ENCODE measurements around the gene NOS1. TPM values are rescaled to one million over a fixed set of nuclear protein-coding genes. Genes with fewer than 3 reads are reported as not detected.
A peak's percentile ranks its signal among the peaks of the same experiment; 100 is the strongest.
"Not testable (repeated sequence)": the region's sequence is repeated elsewhere in the genome, so short reads cannot be mapped to it uniquely, and the experiment has no call there.

The NOS1 gene
- total RNA-seq, 1 donor from 2014 or later: 17.6 TPM

DNA sequence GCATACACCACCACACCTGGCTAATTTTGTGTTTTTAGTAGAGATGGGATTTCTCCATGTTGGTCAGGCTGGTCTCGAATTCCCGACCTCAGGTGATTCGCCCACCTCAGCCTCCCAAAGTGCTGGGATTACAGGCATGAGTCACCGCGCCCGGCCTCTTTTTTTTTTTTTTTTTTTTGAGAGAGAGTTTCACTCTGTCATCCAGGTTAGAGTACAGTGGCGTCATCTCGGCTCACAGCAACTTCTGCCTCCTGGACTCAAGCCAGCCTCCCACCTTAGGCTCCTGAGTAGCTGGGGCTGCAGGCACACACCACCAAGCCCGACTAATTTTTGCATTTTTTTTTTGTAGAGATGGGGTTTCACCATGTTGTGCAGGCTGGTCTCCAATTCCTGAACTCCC is 166.4 kb downstream of the NOS1 start:
- DNase-seq (ENCODE audit: low spot score); ATAC-seq; intact Hi-C loops (cut with DNase I): not testable (repeated sequence)

DNA sequence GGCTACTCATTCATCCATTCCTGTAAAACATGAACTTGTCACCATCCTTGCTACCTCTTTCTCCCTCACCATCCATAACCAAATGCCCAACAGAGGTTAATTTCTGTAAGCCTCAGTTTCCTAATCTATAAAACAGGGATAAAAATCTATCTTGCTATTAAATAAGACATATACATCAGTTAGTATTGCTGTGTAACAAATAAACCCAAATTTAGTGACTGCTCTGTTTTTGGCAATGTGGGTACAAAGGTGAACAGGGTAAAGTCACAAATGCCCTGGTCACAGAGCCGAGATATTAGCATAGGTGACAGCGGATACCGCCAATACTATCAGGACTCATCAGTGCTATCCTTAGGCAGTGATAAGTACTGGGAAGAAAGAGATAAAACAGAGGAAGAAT is 167.5 kb downstream of the NOS1 start:
- intact Hi-C loops (cut with DNase I): no loop called here
- DNase-seq (ENCODE audit: low spot score) (no peak), ATAC-seq (no peak)

DNA sequence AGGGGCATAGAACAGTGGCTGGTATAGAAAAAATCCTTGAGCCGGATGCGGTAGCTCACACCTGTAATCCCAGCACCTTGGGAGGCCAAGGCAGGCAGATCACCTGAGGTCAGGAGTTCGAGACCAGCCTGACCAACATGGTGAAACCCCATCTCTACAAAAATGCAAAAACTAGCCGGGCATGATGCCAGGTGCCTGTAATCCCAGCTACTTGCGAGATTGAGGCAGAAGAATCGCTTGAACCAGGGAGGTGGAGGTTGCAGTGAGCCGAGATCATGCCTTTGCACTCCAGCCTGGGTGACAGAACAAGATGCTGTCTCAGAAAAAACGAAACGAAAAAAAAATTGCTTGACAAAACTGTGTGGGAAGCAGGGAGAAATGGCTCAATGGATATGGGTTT is 168.8 kb downstream of the NOS1 start:
- DNase-seq (ENCODE audit: low spot score); intact Hi-C loops (cut with DNase I); ATAC-seq: not testable (repeated sequence)

DNA sequence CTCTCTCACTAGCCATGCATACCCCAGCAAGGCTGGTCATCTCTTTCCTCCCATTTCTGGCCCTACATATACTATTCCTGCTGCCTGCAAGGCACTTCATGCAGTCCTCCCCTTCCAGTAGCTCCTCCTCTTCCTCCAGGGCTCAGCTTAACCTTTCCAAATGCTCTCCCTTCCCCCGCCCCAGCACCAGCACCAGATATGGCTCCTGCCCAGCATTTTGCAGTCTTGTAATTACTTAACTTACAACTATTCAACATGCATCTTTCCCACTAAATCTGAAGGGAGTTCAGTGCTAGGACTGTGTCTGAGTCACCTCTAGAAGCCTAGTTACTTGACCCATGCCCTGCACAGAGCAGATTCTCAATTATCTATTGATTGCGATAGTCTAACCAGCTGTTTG is 169.4 kb downstream of the NOS1 start:
- ATAC-seq: no peak
- intact Hi-C loops (cut with DNase I): no loop called here
- DNase-seq (ENCODE audit: low spot score): no peak

DNA sequence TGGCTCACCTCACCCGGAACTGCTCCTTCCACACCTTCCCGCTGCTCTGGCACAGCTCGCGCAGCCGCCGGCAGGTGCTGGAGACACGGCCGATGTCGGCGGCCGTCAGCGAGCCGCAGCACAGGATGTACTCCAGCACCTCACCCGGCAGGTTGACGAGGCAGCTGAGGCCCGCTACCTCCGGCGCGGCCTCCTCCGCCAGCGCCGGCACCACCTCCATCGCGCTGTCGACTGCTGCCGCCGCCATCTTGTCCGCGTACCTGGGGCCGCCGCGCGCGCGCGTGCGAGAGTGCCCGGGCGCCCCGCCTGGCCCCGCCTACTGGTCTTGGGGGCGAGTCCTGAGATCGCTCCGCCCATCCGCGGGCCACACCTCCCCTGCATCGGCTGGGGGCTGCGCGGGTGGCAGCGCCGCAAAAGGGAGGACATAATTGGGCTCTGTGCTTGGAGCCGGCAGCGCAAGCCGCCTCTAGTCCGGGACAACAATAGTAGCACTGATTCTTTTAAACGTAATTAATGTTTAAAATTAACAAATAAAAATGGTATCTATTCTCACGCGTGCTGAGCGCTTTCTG is 171.1 kb downstream of the NOS1 start, which contains the start of gene FBXO21:
Gene FBXO21 (minus strand): TSS at position 261 of the 572 bp plus-strand sequence. CDS start 14 bp downstream, at position 247.
- DNase-seq (ENCODE audit: low spot score) (peak; percentile 96), ATAC-seq (peak; percentile 99)
- intact Hi-C loops (cut with DNase I): no loop called here

DNA sequence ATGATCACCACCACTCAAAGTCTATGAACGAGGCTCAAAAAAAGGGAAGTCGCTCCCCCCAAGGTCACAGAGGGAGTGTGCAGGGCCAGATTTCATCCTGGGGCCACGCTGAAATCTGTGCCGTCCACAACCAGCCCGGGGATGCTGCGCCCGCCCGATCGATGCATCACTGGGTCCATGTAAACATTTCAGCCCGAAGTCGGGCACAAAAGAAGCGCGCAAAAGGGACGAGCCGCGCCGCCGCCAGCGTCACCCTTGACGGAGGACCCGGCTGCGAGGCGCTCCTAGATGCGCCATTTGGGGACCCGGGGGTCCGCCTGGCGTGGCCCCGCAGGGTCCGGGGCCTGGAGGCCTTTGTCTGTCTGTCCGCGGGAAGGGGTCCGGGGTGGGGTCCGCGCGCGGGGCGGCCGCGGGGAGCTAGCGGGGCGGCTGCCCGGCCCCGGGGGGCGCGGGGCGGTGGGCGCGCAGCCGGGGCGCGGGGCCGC is 171.7 kb downstream of the NOS1 start:
- DNase-seq (ENCODE audit: low spot score) (no peak), ATAC-seq (peak; percentile 29)
- intact Hi-C loops (cut with DNase I): no loop called here

DNA sequence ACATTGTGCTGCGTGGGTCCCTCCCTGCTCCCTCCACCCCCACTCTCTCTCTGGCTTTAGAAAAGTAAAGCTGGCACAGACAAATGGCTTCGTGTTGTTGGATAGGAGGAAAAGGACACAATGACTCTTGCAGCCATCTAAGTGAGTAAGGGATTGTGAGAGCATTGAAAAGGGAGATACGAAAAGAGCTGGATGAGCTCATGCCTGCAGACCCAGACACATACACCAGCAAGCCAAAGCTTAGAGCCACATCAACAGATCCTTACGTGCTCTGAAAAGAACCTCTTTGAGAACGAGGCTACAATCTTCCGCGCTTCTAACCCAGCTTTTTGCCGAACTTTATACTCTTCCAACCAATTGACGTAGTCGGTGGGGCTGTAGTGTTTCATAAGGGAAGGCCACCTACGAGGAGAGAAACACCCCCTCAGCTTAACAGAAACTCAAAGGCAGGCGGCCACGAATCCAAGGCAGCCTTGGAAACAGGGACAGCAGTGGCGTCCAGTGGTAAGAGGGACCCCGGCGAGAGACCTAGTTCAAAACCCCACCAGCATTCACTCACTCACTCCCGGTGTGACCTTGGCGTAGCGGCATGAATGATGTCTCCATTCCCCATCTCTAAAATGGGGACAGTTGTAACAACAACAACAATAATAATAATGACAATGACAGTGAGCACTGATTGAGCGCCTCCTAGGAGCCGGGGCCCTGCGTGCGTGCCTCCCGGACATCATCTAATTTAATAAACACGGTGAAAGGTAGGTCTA is 172.3 kb downstream of the NOS1 start:
- DNase-seq (ENCODE audit: low spot score) (no peak), ATAC-seq (peak; percentile 59)
- intact Hi-C loops (cut with DNase I): no loop called here

GRCh38 chr12:117188121-117188665 is 173.2 kb downstream of the NOS1 start:
- intact Hi-C loops (cut with DNase I): no loop called here
- DNase-seq (ENCODE audit: low spot score): no peak

GRCh38 chr12:117187421-117187820 is 174.0 kb downstream of the NOS1 start:
- DNase-seq (ENCODE audit: low spot score) (no peak), ATAC-seq (no peak)
- intact Hi-C loops (cut with DNase I): no loop called here

More at GRCh38 chr12:117188121-117188665, 173.2 kb downstream of the NOS1 start:
- ATAC-seq: no peak

DNA sequence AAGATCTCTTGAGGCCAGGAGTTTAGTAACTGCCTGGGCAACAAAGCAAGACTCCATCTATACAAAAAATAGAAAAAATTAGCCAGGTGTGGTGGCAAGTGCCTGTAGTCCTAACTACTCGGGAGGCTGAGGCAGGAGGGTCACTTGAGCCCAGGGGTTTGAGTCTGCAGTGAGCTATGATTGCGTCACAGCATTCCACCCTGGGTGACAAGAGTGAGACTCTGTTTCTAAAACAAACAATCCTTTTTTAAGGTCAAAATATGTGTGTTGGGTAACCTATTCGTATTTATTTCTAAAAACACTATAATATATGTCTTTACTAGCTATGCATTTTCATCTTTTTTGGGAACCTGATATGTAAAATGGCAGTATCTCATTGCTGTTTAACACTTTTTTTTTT is 178.6 kb downstream of the NOS1 start:
- intact Hi-C loops (cut with DNase I): no loop called here
- DNase-seq (ENCODE audit: low spot score): no peak
- ATAC-seq: no peak

DNA sequence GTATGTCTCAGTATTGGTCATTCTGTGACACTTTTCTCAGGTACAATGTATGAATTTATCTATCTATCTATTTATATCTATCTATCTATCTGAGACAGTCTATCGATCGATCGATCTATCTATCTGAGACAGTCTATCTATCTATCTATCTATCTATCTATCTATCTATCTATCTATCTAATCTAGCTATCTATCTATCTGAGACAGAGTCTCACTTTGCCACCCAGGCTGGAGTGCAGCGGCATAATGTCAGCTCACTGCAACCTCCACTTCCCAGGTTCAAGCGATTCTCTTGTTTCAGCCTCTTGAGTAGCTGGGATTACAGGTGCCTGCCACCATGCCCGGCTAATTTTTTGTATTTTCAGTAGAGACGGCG is 180.0 kb downstream of the NOS1 start:
- DNase-seq (ENCODE audit: low spot score); ATAC-seq; intact Hi-C loops (cut with DNase I): not testable (repeated sequence)

DNA sequence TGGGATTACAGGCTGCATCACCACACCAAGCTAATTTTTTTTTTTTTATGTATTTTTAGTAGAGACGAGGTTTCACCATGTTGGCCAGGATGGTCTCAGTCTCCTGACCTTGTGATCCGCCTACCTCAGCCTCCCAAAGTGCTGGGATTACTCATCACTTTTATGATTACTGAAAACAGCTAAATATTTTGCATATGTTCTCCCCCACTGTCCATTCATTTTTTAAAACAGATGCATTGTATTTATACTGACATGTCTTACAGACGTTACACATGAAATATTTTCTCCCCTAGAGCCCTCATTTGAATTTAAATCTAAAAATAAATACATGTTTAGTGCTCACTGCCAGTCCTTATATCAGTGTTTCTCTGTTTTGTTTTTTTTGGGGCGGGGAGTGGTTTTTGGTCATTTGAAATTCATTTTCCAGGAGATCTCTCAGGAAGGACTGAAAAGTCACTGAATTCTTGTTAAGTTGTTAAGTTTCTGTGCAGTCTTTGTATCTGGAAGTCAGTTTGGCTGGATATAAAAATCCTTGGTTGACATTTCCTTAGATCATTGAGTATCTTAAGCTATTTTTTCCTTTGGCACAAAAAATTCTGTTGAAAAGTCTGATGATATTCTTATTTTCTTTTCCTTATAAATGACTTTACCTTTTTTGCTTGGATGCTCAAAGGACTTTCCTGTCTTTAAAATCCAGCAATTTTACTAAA is 180.5 kb downstream of the NOS1 start:
- DNase-seq (ENCODE audit: low spot score): no peak
- intact Hi-C loops (cut with DNase I): no loop called here
- ATAC-seq: no peak

- intact Hi-C loops (cut with DNase I): no loop called here
- DNase-seq (ENCODE audit: low spot score) (no peak), ATAC-seq (no peak)
Observed at GRCh38 chr12:117178745-117179144, 182.7 kb downstream of the NOS1 start.

DNA sequence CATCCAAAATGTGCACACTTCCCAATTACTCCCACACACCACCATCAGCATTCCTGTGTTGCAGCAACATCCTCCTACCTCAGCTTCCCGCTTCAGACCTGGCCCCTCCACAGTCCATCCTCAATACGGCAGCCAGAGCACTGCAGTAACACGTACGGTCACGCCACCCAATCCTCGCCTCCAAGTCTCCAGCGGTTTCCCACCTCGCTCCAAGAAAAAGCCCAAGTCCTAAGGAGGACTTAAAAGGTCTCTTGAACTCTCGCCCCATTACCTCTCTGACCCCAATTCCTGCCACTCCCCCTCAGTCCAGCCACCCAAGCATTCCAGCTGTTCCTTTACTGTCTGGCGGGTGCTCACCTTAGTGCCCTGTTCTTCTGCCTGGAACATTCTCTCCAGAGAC is 183.1 kb downstream of the NOS1 start:
- DNase-seq (ENCODE audit: low spot score) (no peak), ATAC-seq (no peak)
- intact Hi-C loops (cut with DNase I): no loop called here

- DNase-seq (ENCODE audit: low spot score): no peak
- intact Hi-C loops (cut with DNase I): no loop called here
- no peak for ATAC-seq
Observed at GRCh38 chr12:117172168-117172567, 189.3 kb downstream of the NOS1 start.

DNA sequence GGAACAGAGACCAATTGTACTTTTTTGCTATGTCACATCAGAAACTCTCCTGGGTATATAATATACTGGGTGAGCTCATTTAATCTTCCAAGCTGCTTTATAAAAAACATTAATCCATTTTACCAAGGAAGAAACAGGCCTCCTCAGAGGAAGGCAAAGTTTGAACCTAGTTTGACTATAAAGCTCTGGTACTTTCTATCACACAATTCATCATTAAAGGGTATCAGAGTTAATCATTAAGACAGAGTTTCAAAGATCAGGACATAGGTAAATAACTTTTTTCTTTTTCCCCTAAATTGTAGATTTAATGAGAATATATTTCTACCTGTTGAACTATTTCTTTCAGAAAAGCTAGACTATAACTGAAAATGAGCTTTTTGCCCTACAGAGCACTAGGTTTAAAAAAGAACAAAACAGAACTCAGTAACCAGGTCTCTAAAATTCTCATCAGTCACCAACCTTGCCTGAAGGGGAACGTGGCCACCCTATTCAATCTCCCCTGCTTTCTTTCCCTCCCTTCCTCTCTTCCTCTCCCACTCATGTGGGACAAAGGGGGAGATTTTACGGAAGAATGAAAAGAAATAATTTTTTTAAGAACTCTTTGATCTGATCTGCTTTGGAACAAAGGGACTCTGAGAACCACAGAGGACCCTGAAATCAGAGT is 189.8 kb downstream of the NOS1 start:
- intact Hi-C loops (cut with DNase I): no loop called here
- ATAC-seq (no peak), DNase-seq (ENCODE audit: low spot score) (no peak)

DNA sequence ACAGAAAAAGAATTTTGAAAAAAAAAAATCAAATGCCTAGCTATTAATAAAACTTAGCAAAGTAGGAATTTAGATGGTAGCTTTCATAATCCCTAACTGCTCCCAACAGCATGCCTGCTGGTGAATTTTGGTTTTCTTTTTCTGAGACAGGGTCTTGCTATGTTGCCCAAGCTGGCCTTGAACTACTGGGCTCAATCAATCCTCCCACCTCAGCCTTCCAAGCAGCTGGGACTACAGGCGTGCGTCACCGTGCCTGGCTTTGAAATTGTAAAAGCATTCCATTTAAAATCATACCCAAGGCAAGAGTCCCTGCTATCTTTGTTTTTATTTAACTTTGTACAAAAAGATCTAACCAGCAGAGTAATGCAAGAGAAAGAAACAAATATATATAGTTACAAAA is 191.9 kb downstream of the NOS1 start:
- intact Hi-C loops (cut with DNase I): no loop called here
- DNase-seq (ENCODE audit: low spot score) (no peak), ATAC-seq (no peak)

GRCh38 chr12:117168976-117169375 is 192.4 kb downstream of the NOS1 start:
- intact Hi-C loops (cut with DNase I): no loop called here
- DNase-seq (ENCODE audit: low spot score): no peak
- no peak for ATAC-seq

DNA sequence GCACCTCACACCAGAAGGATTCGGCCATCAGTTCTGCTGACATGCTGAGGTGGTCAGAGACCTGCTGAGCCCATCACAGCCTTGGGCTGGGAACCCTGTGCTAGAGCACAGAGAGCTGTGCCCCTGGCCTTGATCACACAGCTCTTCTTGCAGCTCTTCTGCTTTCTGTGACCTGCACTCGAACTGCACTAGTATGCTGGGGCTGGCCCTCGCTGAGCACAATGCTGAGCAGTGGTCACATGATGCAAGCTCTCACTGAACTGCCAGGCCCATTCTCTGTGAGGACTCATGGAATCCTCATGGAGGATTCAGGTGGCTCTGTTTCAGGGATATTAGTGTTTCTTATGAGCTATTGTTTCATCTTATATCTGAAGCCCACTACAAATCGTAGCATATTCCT is 193.7 kb downstream of the NOS1 start:
- intact Hi-C loops (cut with DNase I): no loop called here
- DNase-seq (ENCODE audit: low spot score): no peak
- no peak for ATAC-seq
